ENCODE measurements around the gene ABCC8.

The ABCC8 gene

GRCh38 chr11:17385926-17386325 lies 90.7 kb downstream of the ABCC8 start:
- no peak for DNase-seq

- DNase-seq: no peak
These were observed 91.2 kb downstream of the ABCC8 start for GRCh38 chr11:17385492-17385891.

GRCh38 chr11:17384002-17384511 lies 92.6 kb downstream of the ABCC8 start:
- DNase-seq: peak; percentile 77

- DNase-seq: peak; percentile 9
These were observed 93.2 kb downstream of the ABCC8 start for GRCh38 chr11:17383461-17383860.

GRCh38 chr11:17382046-17382728 lies 94.5 kb downstream of the ABCC8 start:
- no peak for DNase-seq

- peak; percentile 38 for DNase-seq
These were observed 95.5 kb downstream of the ABCC8 start for GRCh38 chr11:17381156-17381555.

GRCh38 chr11:17379383-17380180 lies 97.1 kb downstream of the ABCC8 start:
- no peak for DNase-seq

- DNase-seq: no peak
These were observed 98.0 kb downstream of the ABCC8 start for GRCh38 chr11:17378655-17379054.

GRCh38 chr11:17376493-17376892 lies 100.2 kb downstream of the ABCC8 start:
- DNase-seq: no peak

- no peak for DNase-seq
These were observed 101.1 kb downstream of the ABCC8 start for GRCh38 chr11:17375547-17375946.

- DNase-seq: peak; percentile 26
These were observed 105.0 kb downstream of the ABCC8 start for GRCh38 chr11:17371614-17372013.

GRCh38 chr11:17369684-17370243 lies 106.9 kb downstream of the ABCC8 start:
- no peak for DNase-seq

GRCh38 chr11:17369094-17369493 lies 107.6 kb downstream of the ABCC8 start:
- DNase-seq: no peak

- DNase-seq: no peak
These were observed 108.1 kb downstream of the ABCC8 start for GRCh38 chr11:17368551-17368950.

GRCh38 chr11:17366495-17366894 lies 110.2 kb downstream of the ABCC8 start:
- DNase-seq: no peak

- peak; percentile 76 for DNase-seq
These were observed 122.0 kb downstream of the ABCC8 start for GRCh38 chr11:17354601-17354991.

- no peak for DNase-seq
These were observed 122.6 kb downstream of the ABCC8 start for GRCh38 chr11:17353821-17354600.

- DNase-seq: peak; percentile 78
These were observed 123.5 kb downstream of the ABCC8 start for GRCh38 chr11:17352950-17353820.

- DNase-seq: peak; percentile 41
These were observed 125.0 kb downstream of the ABCC8 start, which contains the start of gene NCR3LG1 for GRCh38 chr11:17351510-17352176. NCR3LG1 (plus strand) TSS chr11:17351800; CDS start chr11:17351970, 170 bp downstream.

- DNase-seq: no peak
These were observed 125.5 kb downstream of the ABCC8 start for GRCh38 chr11:17351172-17351509.

All from fibroblast of skin of back (primary cell).